HAP-1 (cell line): ENCODE results near the gene ETV3.
A peak's percentile ranks its signal among the peaks of the same experiment; 100 is the strongest.
"Not testable (repeated sequence)": the region's sequence is repeated elsewhere in the genome, so short reads cannot be mapped to it uniquely, and the experiment has no call there.

Source experiments
- DNase-seq, 2 experiments: peaks; one replicate each; pipeline ENCODE4 v3.0.0-alpha.2; 2016 to 2020; ENCODE audit warnings: low spot score in 2 of 2
- H3K27me3 ChIP-seq: fragments of 250-450 bp; sonication (Bioruptor Pico); 2 replicates; pipeline ENCODE4 v1.5.1; 2020; ENCODE audit warnings: low read depth, mild to moderate bottlenecking, moderate library complexity
- H3K36me3 ChIP-seq: fragments of 250-450 bp; sonication (Bioruptor Pico); replicated peaks from 2 replicates; pipeline ENCODE4 v1.5.1; 2020; ENCODE audit warnings: mild to moderate bottlenecking
- H3K4me1 ChIP-seq: fragments of 250-450 bp; sonication (Bioruptor Pico); 2 replicates; pipeline ENCODE4 v1.5.1; 2020; ENCODE audit warnings: mild to moderate bottlenecking
- H3K4me3 ChIP-seq: fragments of 250-450 bp; sonication (Bioruptor Pico); 2 replicates; pipeline ENCODE4 v1.5.1; 2020; ENCODE audit warnings: mild to moderate bottlenecking, moderate library complexity
- H3K9me3 ChIP-seq: fragments of 250-450 bp; sonication (Bioruptor Pico); 2 replicates; pipeline ENCODE4 v1.5.1; 2020; ENCODE audit warnings: mild to moderate bottlenecking, moderate library complexity
- in situ Hi-C: fragments of 300-500 bp; cut with MboI; formaldehyde crosslinking; loops from 3 replicates; pipeline ENCODE4 v1.14.3; 2020; ENCODE audit warnings: low sequenced_read_pairs, inconsistent platforms, mixed read lengths

Gene ETV3

DNA sequence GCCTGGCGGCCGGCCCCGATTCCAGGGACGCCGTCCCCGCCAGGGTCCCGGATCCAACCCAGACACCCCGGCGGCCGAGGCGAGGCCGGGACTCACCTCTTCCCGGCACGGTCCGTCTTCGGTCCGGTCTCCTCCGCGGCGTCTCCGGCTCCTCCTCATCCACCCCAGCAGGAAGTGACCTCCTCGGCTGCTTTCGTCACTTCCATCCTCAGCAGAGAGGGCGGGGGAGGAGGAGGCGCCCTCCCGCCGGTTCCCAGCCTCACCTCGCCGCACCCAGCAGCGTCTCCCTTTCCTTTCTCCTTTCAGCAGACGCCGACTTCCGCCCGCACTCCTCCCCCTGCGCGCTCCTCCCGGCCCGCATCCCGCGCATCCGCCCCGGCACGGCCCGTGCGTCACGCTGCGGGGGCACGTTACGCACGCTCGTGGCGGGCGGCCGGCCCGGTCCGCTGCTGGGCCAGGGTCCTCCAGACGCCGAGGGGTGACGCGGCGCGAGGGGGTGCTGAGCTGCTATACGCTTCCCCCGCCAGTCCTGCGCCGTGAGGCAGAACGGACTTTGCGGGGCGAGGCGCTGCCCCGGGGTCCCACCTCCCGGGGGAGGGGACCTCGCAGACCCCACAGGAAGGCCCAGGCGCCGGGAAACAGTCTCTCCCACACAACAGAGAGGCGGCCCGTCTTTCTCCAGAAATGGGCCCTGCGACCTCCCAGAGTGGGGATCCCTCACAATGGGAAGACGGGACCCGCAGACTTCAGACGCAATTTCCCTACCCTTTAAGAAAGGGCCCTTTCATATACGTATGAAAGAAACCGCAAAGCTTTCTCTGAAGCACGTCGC, at the start of gene ETV3:
Gene ETV3, minus strand, starts transcription at position 176 of the 832 bp plus-strand sequence. CDS start 2,043 bp downstream, outside the sequence.
- Histone ChIP-seq H3K4me1 (peaks cover 8% of the 10 kb centered on the region; the same call in 1 of the 2 replicates), H3K27me3 (no peaks in the 10 kb centered on the region), H3K36me3 (peaks cover 26% of the 10 kb centered on the region), H3K9me3 (no peaks in the 10 kb centered on the region), H3K4me3 (peak within 1 kb of the TSS; percentile 88)
- DNase-seq: peak; percentile 89 to 94
- in situ Hi-C loops: no loop called here

DNA sequence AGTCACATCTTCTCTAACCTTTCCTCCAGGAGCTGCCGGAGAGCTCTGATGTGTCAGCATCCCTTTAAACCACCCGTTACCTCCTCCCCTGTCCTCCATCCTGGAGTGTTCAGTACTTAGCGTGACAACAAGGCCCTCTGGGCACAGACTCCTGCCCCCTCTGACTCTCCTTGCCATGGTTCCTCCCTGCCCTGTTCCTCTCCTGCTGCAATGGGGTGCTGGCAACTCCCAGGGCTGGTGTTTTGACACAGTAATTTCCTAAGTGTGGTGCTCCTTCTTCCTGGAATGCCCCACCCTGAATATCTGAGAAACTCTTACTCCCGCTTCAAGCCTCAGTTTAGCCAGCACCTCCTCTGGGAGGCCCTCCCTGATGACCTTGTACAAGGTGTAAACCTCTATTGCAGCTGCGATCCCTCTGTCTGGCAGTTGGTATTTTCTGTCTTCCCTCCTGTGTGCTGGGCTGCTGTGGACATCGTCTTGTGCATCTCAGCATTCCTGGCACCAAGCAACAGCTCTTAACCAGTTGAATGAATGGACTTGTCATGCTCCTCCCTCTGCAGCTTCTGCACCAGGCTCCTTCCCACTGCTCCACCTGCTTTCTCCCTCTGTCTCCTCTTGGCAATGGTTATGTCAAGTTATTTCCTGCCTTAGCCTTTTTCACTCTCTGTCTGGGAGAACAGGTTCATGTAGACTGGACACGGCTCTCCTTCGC, 48.2 kb upstream of the ETV3 start:
- Histone ChIP-seq H3K36me3 (no peaks in the 10 kb centered on the region), H3K27me3 (no peaks in the 10 kb centered on the region), H3K4me3 (no peak overlapping the region), H3K4me1 (no peaks in the 10 kb centered on the region), H3K9me3 (no peaks in the 10 kb centered on the region)
- no peak for DNase-seq
- in situ Hi-C loops: loop anchor here (25.0 kb wide), 1 partner anchor 926 kb away; no protein-coding TSS in a partner anchor

DNA sequence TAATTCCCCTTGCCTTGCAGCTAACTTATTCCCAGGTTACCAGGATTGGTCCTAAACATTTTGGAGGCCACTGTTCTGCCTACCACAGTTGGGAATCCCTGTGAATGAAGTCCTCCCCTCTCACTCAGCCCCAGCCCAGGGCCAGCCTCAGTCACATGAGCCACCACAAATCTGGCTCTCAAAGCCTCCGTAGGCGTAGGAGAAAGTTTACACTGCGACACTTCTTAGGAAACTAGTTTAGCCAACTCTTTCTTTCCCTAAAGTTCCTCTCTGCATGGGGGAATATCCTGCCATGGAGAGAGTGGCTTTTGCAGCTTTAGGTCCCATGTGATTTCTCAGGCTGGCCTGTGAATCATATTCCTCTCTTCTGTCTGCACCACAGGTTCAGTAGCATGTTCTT, 45.7 kb upstream of the ETV3 start:
- H3K9me3 ChIP-seq: no peaks in the 10 kb centered on the region
- DNase-seq: no peak
- in situ Hi-C loops: loop anchor here (25.0 kb wide), 1 partner anchor 928 kb away; no protein-coding TSS in a partner anchor
- no peaks in the 10 kb centered on the region for H3K36me3 ChIP-seq
- 0 out of 2 replicates have a peak, but pooled peaks cover 6% of the 10 kb centered on the region for H3K27me3 ChIP-seq
- H3K4me3 ChIP-seq: no peak overlapping the region
- H3K4me1 ChIP-seq: no peaks in the 10 kb centered on the region

DNA sequence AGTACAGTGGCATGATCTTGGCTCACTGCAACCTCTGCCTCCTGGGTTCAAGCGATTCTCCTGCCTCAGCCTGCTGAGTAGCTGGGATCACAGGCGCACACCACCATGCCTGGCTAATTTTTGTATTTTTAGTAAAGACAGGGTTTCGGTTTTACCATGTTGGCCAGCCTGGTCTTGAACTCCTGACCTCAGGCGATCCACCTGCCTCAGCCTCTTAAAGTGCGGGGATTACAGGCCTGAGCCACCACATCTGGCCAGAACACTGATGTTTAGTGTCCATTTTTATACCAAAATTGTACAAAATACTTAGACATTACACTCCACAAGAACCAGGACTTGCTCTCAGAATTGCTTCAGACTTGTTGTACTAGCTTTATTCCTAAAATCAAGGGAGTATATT, 44.2 kb upstream of the ETV3 start:
- H3K4me1 ChIP-seq, H3K36me3 ChIP-seq, H3K27me3 ChIP-seq, H3K4me3 ChIP-seq, DNase-seq, H3K9me3 ChIP-seq: not testable (repeated sequence)
- in situ Hi-C loops: loop anchor here (25.0 kb wide), 1 partner anchor 930 kb away; no protein-coding TSS in a partner anchor

GRCh38 chr1:157181790-157182189, 43.6 kb upstream of the ETV3 start:
- Histone ChIP-seq H3K4me1 (no peaks in the 10 kb centered on the region), H3K36me3 (no peaks in the 10 kb centered on the region), H3K9me3 (no peaks in the 10 kb centered on the region), H3K27me3 (0 out of 2 replicates have a peak, but pooled peaks cover 6% of the 10 kb centered on the region), H3K4me3 (no peak overlapping the region)
- no peak for DNase-seq
- in situ Hi-C loops: loop anchor here (25.0 kb wide), 1 partner anchor 931 kb away; no protein-coding TSS in a partner anchor

DNA sequence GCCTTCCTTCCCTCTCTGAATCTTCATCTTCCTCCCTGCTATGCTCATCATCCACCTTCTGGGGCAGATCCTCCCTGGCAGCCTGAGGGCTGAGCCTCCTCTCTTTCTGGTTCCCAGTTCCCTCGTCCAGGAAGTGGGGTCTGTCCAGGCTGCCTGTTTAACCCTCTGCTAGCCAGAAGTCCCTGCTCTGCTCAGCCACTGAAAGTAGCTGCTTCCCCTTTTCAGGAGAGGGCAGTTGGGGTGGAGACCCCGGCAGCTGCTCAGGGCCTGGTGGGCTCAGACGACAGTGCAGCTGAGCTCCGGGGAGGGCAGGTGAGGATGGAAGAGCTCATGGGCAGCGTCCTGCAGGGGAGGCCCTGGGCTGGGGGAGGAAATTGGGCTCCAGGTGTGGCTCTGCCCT, 43.1 kb upstream of the ETV3 start:
- 0 out of 2 replicates have a peak, but pooled peaks cover 6% of the 10 kb centered on the region for H3K27me3 ChIP-seq
- H3K4me1 ChIP-seq: no peaks in the 10 kb centered on the region
- no peak for DNase-seq
- no peaks in the 10 kb centered on the region for H3K36me3 ChIP-seq
- no peaks in the 10 kb centered on the region for H3K9me3 ChIP-seq
- no peak overlapping the region for H3K4me3 ChIP-seq
- in situ Hi-C loops: loop anchor here (25.0 kb wide), 1 partner anchor 931 kb away; no protein-coding TSS in a partner anchor

DNA sequence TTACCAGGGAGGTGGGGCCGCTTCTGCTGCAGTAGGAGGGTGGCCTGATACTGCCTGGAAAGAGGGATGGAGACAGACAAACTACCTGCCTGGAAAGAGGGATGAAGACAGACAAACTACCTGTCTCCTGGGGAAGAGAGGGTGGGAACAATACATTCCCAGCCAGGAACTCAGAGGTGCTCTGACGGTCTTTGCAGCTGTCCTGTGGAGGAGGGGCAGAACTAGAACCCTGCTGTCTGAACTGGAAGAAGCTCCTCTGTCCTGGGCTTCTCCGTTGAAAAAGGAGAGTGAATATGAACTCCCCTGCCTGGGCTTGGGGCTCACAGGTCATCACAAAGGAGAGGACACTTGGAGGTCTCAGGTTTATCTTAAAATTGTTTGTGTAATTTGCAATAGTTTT, 40.3 kb upstream of the ETV3 start:
- in situ Hi-C loops: loop anchor here (25.0 kb wide), 1 partner anchor 934 kb away; no protein-coding TSS in a partner anchor
- no peaks in the 10 kb centered on the region for H3K9me3 ChIP-seq
- H3K27me3 ChIP-seq: 0 out of 2 replicates have a peak, but pooled peaks cover 6% of the 10 kb centered on the region
- no peaks in the 10 kb centered on the region for H3K4me1 ChIP-seq
- no peak for DNase-seq
- H3K4me3 ChIP-seq: no peak overlapping the region
- no peaks in the 10 kb centered on the region for H3K36me3 ChIP-seq

GRCh38 chr1:157177733-157178394, 39.7 kb upstream of the ETV3 start:
- no peak for DNase-seq
- Histone ChIP-seq H3K4me1 (no peaks in the 10 kb centered on the region), H3K9me3 (no peaks in the 10 kb centered on the region), H3K27me3 (0 out of 2 replicates have a peak, but pooled peaks cover 6% of the 10 kb centered on the region), H3K4me3 (no peak overlapping the region), H3K36me3 (no peaks in the 10 kb centered on the region)
- in situ Hi-C loops: loop anchor here (25.0 kb wide), 1 partner anchor 934 kb away; no protein-coding TSS in a partner anchor

DNA sequence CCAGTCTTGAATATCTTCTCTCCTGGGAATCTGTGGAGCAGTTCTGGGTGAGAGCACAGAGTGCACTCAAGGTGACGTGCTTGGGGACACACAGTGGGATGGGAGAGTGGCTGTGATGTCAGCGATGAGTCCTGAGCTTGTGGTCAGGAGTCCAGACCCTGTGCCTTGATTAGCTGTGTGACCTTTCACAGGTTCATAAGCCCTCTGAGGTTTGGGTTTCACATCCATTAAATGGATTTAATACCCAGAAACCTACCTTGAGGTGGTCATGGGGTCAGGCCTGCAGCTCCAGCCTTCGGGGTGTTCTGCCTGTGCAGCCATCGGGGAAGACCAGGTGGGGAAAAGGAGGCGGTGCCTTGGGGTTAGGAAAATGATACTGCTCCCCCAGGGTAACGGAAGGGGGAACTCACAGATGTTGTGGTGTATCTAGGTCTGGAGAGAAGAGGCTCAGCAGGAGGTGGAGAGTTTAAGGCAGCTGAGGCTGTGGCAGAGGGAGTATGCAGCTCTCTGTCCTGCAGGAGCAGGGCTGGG, 38.5 kb upstream of the ETV3 start:
- in situ Hi-C loops: loop anchor here (25.0 kb wide), 1 partner anchor 936 kb away; no protein-coding TSS in a partner anchor
- DNase-seq: no peak
- Histone ChIP-seq H3K9me3 (no peaks in the 10 kb centered on the region), H3K36me3 (no peaks in the 10 kb centered on the region), H3K4me1 (no peaks in the 10 kb centered on the region), H3K27me3 (0 out of 2 replicates have a peak, but pooled peaks cover 6% of the 10 kb centered on the region), H3K4me3 (no peak overlapping the region)

DNA sequence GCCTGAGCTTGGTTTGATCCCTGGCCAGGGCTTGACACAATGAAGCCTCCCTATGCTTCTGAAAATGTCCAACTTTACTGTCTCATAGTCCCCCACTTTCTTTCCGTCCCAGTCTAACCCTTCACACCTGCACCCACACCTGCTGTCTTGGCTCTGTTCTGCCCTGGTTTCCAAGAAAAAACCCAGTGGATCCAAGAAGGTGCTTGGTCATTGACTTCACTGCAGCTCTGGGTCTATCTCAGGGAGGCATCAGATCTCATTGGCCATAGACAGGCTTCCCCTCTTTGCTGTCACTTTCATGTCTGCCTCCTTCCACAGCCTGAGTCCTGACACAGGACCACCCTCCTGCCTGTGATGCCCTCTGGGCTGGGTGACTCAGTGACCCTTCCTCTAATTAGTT, 37.8 kb upstream of the ETV3 start:
- DNase-seq: no peak
- no peaks in the 10 kb centered on the region for H3K4me1 ChIP-seq
- in situ Hi-C loops: loop anchor here (25.0 kb wide), 1 partner anchor 936 kb away; no protein-coding TSS in a partner anchor
- no peaks in the 10 kb centered on the region for H3K9me3 ChIP-seq
- H3K36me3 ChIP-seq: no peaks in the 10 kb centered on the region
- no peak overlapping the region for H3K4me3 ChIP-seq
- H3K27me3 ChIP-seq: 0 out of 2 replicates have a peak, but pooled peaks cover 6% of the 10 kb centered on the region

DNA sequence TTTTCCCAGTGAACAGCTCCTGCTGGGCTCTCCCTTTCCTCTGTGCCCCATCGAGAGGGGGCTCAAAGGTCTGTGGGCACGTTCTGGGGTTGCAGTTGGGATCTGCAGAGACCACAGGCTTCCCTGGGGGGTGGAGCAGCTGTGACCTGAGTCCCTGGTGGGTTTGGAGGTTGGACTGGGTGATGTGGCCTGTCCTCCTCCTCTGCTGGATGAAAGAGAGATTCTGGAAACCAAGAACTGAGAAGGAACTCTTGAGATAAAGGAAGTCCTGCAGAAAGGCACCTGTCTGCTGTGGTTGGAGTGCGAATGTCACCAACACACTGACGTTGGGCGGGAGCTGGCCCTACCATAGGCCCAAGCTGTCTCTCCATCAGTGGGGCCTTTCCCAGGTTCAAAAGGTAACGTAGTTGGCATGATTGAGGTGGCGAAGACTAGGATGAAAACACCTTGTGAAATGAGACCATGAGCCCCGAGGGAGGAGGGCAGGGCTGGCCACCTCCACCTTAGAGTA, 35.8 kb upstream of the ETV3 start:
- no peaks in the 10 kb centered on the region for H3K9me3 ChIP-seq
- no peak overlapping the region for H3K4me3 ChIP-seq
- no peaks in the 10 kb centered on the region for H3K4me1 ChIP-seq
- DNase-seq: no peak
- no peaks in the 10 kb centered on the region for H3K27me3 ChIP-seq
- in situ Hi-C loops: no loop called here
- no peaks in the 10 kb centered on the region for H3K36me3 ChIP-seq

DNA sequence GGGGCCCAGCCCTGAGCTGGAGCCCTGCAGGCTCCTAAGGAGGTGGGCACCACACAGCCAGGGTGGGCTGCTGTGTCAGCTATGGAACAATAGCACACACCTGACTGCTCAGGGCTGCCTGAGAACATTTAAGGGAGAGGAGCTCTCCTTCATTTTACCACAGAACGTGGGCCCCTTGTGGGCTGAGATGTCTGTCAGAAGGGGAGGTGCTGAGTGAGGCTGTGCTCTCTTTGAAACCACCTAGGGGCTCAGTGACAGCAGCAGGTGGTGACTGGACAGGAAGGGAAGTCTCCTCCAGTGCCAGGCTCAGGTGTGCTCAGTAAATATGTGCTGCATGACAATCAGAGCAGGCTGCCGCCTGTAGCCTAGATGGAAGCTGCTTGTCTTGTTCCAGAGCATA, 35.0 kb upstream of the ETV3 start:
- in situ Hi-C loops, H3K4me1 ChIP-seq, DNase-seq, H3K27me3 ChIP-seq, H3K4me3 ChIP-seq, H3K9me3 ChIP-seq, H3K36me3 ChIP-seq: not testable (repeated sequence)

DNA sequence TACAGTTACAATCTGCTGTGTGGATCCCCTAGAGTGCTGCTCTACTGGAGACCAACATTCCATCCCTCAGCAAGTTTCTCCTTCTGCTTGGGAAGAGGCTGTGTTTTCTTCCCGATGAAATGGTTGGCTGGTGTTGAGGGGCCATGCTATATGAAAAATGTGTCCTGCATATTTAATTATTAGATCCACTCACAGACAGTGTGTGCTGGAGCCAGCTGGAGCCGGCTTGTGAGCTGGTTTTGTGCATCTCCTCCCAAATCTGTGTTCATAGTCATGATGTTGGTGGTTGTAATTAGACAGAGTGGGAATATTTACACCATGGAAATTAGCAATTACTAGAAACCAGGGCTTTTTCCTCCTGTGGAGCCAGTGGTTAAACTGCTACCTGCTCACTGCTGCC, 34.4 kb upstream of the ETV3 start:
- H3K4me1 ChIP-seq, H3K36me3 ChIP-seq, H3K9me3 ChIP-seq, H3K27me3 ChIP-seq, in situ Hi-C loops, DNase-seq, H3K4me3 ChIP-seq: not testable (repeated sequence)
